Raji (cell line): Measurements from ENCODE around the gene DDX17.

Source experiments
- POLR2A ChIP-seq: IDR thresholded peaks from 2 replicates; pipeline ENCODE4 v1.6.1; 2011; ENCODE audit warnings: low read depth, low read length, control low read depth; ENCODE audit not compliant: insufficient read depth

Gene DDX17

GRCh38 chr22:38451404-38451803 is 54.7 kb downstream of the DDX17 start:
- TF ChIP-seq POLR2A, result no peak

- no peak for TF ChIP-seq POLR2A
Observed at GRCh38 chr22:38450234-38450797, 55.8 kb downstream of the DDX17 start.

GRCh38 chr22:38449776-38450175 is 56.3 kb downstream of the DDX17 start:
- TF ChIP-seq POLR2A, result no peak

GRCh38 chr22:38448945-38449745 is 57.0 kb downstream of the DDX17 start:
- TF ChIP-seq POLR2A, result no peak

- no peak for TF ChIP-seq POLR2A
Observed at GRCh38 chr22:38446018-38446601, 60.0 kb downstream of the DDX17 start.

- TF ChIP-seq POLR2A, result no peak
Observed at GRCh38 chr22:38444783-38445182, 61.3 kb downstream of the DDX17 start.

GRCh38 chr22:38443628-38444521 is 62.2 kb downstream of the DDX17 start:
- TF ChIP-seq POLR2A, result no peak

- no peak for TF ChIP-seq POLR2A
Observed at GRCh38 chr22:38442967-38443627, 63.0 kb downstream of the DDX17 start.

GRCh38 chr22:38441620-38442287 is 64.4 kb downstream of the DDX17 start:
- TF ChIP-seq POLR2A, result no peak

- no peak for TF ChIP-seq POLR2A
Observed at GRCh38 chr22:38440747-38441350, 65.3 kb downstream of the DDX17 start.

- no peak for TF ChIP-seq POLR2A
Observed at GRCh38 chr22:38437416-38437815, 68.7 kb downstream of the DDX17 start.

- TF ChIP-seq POLR2A, result no peak
Observed at GRCh38 chr22:38436629-38437395, 69.3 kb downstream of the DDX17 start.

GRCh38 chr22:38435965-38436364 is 70.1 kb downstream of the DDX17 start:
- no peak for TF ChIP-seq POLR2A

GRCh38 chr22:38435010-38435409 is 71.1 kb downstream of the DDX17 start:
- no peak for TF ChIP-seq POLR2A

GRCh38 chr22:38433871-38434270 is 72.2 kb downstream of the DDX17 start:
- TF ChIP-seq POLR2A, result no peak
